Measurements from ENCODE around the gene MED12L.
"Not testable (repeated sequence)": the region's sequence is repeated elsewhere in the genome, so short reads cannot be mapped to it uniquely, and the experiment has no call there.

The MED12L gene

GRCh38 chr3:151062611-151063010 lies 22.9 kb upstream of the MED12L start:
- no peaks in the 10 kb centered on the region for H3K9me3 ChIP-seq (ENCODE audit: insufficient read depth, low read depth, low read length)
- TF ChIP-seq EZH2phosphoT487 (IDR thresholded peaks at IDR 0.05; ENCODE audit: borderline replicate concordance) = no peak
- TF ChIP-seq, protein P1, sequence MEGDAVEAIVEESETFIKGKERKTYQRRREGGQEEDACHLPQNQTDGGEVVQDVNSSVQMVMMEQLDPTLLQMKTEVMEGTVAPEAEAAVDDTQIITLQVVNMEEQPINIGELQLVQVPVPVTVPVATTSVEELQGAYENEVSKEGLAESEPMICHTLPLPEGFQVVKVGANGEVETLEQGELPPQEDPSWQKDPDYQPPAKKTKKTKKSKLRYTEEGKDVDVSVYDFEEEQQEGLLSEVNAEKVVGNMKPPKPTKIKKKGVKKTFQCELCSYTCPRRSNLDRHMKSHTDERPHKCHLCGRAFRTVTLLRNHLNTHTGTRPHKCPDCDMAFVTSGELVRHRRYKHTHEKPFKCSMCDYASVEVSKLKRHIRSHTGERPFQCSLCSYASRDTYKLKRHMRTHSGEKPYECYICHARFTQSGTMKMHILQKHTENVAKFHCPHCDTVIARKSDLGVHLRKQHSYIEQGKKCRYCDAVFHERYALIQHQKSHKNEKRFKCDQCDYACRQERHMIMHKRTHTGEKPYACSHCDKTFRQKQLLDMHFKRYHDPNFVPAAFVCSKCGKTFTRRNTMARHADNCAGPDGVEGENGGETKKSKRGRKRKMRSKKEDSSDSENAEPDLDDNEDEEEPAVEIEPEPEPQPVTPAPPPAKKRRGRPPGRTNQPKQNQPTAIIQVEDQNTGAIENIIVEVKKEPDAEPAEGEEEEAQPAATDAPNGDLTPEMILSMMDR (conservative IDR thresholded peaks at IDR 0.05; ENCODE audit: low read length) = no peak

GRCh38 chr3:151067158-151067557 lies 18.3 kb upstream of the MED12L start:
- H3K4me3 ChIP-seq (ENCODE audit: low read length, poor library complexity, severe bottlenecking) = no peak overlapping the region

More at GRCh38 chr3:151062611-151063010, 22.9 kb upstream of the MED12L start:
- Histone ChIP-seq H3K4me3 (ENCODE audit: low read length, poor library complexity, severe bottlenecking) (no peak overlapping the region), H3K9me2 (replicated peaks; ENCODE audit: low read depth, low read length) (no peaks in the 10 kb centered on the region), H3K4me2 (ENCODE audit: low read depth, low read length, poor library complexity, severe bottlenecking) (no peak overlapping the region), H3K9ac (ENCODE audit: low read depth, low read length, poor library complexity, severe bottlenecking) (no peak overlapping the region), H4K20me1 (ENCODE audit: insufficient read depth, low read length, poor library complexity, severe bottlenecking) (no peaks in the 10 kb centered on the region), H3K4me1 (ENCODE audit: insufficient read depth, low read length, poor library complexity, severe bottlenecking) (no peaks in the 10 kb centered on the region), H3K36me3 (ENCODE audit: insufficient read depth, low read length) (no peaks in the 10 kb centered on the region), H2AFZ (ENCODE audit: low read length) (no peak overlapping the region), H3K79me2 (ENCODE audit: insufficient read depth, low read length) (no peaks in the 10 kb centered on the region), H3F3A (ENCODE audit: low read depth) (no peaks in the 10 kb centered on the region), H3K27me3 (ENCODE audit: insufficient read depth, low read length, poor library complexity, severe bottlenecking) (no peaks in the 10 kb centered on the region)

GRCh38 chr3:151072842-151073241 lies 12.6 kb upstream of the MED12L start:
- not testable (repeated sequence) for H2AFZ ChIP-seq (ENCODE audit: low read length); H3K36me3 ChIP-seq (ENCODE audit: insufficient read depth, low read length); H3K9me3 ChIP-seq (ENCODE audit: insufficient read depth, low read depth, low read length); H4K20me1 ChIP-seq (ENCODE audit: insufficient read depth, low read length, poor library complexity, severe bottlenecking); H3K79me2 ChIP-seq (ENCODE audit: insufficient read depth, low read length); H3K9ac ChIP-seq (ENCODE audit: low read depth, low read length, poor library complexity, severe bottlenecking); H3K4me3 ChIP-seq (ENCODE audit: low read length, poor library complexity, severe bottlenecking); H3F3A ChIP-seq (ENCODE audit: low read depth); H3K27me3 ChIP-seq (ENCODE audit: insufficient read depth, low read length, poor library complexity, severe bottlenecking); H3K4me1 ChIP-seq (ENCODE audit: insufficient read depth, low read length, poor library complexity, severe bottlenecking); H3K4me2 ChIP-seq (ENCODE audit: low read depth, low read length, poor library complexity, severe bottlenecking); H3K9me2 ChIP-seq (replicated peaks; ENCODE audit: low read depth, low read length)

More at GRCh38 chr3:151067158-151067557, 18.3 kb upstream of the MED12L start:
- Histone ChIP-seq H3K9me3 (ENCODE audit: insufficient read depth, low read depth, low read length) (no peaks in the 10 kb centered on the region), H3K27me3 (ENCODE audit: insufficient read depth, low read length, poor library complexity, severe bottlenecking) (no peaks in the 10 kb centered on the region), H3K79me2 (ENCODE audit: insufficient read depth, low read length) (no peaks in the 10 kb centered on the region), H2AFZ (ENCODE audit: low read length) (no peak overlapping the region), H3K36me3 (ENCODE audit: insufficient read depth, low read length) (no peaks in the 10 kb centered on the region), H4K20me1 (ENCODE audit: insufficient read depth, low read length, poor library complexity, severe bottlenecking) (no peaks in the 10 kb centered on the region), H3K4me1 (ENCODE audit: insufficient read depth, low read length, poor library complexity, severe bottlenecking) (no peaks in the 10 kb centered on the region), H3K9me2 (replicated peaks; ENCODE audit: low read depth, low read length) (no peaks in the 10 kb centered on the region), H3K4me2 (ENCODE audit: low read depth, low read length, poor library complexity, severe bottlenecking) (no peak overlapping the region), H3K9ac (ENCODE audit: low read depth, low read length, poor library complexity, severe bottlenecking) (no peak overlapping the region), H3F3A (ENCODE audit: low read depth) (no peaks in the 10 kb centered on the region)
- TF ChIP-seq EZH2phosphoT487 (IDR thresholded peaks at IDR 0.05; ENCODE audit: borderline replicate concordance) = no peak
- TF ChIP-seq, protein P1 (conservative IDR thresholded peaks at IDR 0.05; ENCODE audit: low read length) = peak; percentile 84

DNA sequence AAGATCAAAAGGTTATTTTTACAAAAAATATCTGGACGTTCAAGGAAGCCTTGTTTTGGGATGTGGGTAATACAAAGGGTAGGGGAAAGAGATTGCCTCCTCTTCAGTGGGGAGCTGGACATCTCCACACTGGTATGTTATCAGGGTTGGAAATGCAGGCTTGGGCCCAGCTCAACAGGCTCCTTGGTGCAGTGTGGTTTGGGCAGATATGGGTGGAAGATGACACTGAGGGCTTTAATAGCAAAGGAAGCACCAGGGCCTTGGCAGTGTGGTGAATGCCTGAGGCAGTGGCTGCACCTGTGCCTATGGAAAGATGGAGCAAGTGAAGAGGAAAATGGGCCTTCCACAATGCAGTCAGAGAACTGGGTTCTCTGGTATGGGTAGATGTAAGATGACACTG lies 11.2 kb upstream of the MED12L start:
- no peak overlapping the region for H2AFZ ChIP-seq (ENCODE audit: low read length)
- H3K27me3 ChIP-seq (ENCODE audit: insufficient read depth, low read length, poor library complexity, severe bottlenecking) = no peaks in the 10 kb centered on the region
- no peak overlapping the region for H3K9ac ChIP-seq (ENCODE audit: low read depth, low read length, poor library complexity, severe bottlenecking)
- H3K36me3 ChIP-seq (ENCODE audit: insufficient read depth, low read length) = no peaks in the 10 kb centered on the region
- no peaks in the 10 kb centered on the region for H3K9me2 ChIP-seq (replicated peaks; ENCODE audit: low read depth, low read length)
- H3F3A ChIP-seq (ENCODE audit: low read depth) = no peaks in the 10 kb centered on the region
- H4K20me1 ChIP-seq (ENCODE audit: insufficient read depth, low read length, poor library complexity, severe bottlenecking) = no peaks in the 10 kb centered on the region
- peaks cover 5% of the 10 kb centered on the region for H3K4me1 ChIP-seq (ENCODE audit: insufficient read depth, low read length, poor library complexity, severe bottlenecking)
- H3K9me3 ChIP-seq (ENCODE audit: insufficient read depth, low read depth, low read length) = no peaks in the 10 kb centered on the region
- H3K79me2 ChIP-seq (ENCODE audit: insufficient read depth, low read length) = no peaks in the 10 kb centered on the region
- no peak overlapping the region for H3K4me3 ChIP-seq (ENCODE audit: low read length, poor library complexity, severe bottlenecking)
- H3K4me2 ChIP-seq (ENCODE audit: low read depth, low read length, poor library complexity, severe bottlenecking) = no peak overlapping the region
- TF ChIP-seq, protein P1 (conservative IDR thresholded peaks at IDR 0.05; ENCODE audit: low read length) = no peak
- TF ChIP-seq EZH2phosphoT487 (IDR thresholded peaks at IDR 0.05; ENCODE audit: borderline replicate concordance) = no peak

Data from Loucy (cell line).